ENCODE measurements around the gene ZNF169. TPM values are rescaled to one million over a fixed set of nuclear protein-coding genes. Genes with fewer than 3 reads are reported as not detected.

Gene ZNF169
- polyA plus RNA-seq (2011; rRNA removed) (2.8 and 3.1 TPM in 2 replicates), polyA minus RNA-seq (2011; rRNA and poly(A)+ RNA removed) (4.9 and 5.6 TPM in 2 replicates)

DNA sequence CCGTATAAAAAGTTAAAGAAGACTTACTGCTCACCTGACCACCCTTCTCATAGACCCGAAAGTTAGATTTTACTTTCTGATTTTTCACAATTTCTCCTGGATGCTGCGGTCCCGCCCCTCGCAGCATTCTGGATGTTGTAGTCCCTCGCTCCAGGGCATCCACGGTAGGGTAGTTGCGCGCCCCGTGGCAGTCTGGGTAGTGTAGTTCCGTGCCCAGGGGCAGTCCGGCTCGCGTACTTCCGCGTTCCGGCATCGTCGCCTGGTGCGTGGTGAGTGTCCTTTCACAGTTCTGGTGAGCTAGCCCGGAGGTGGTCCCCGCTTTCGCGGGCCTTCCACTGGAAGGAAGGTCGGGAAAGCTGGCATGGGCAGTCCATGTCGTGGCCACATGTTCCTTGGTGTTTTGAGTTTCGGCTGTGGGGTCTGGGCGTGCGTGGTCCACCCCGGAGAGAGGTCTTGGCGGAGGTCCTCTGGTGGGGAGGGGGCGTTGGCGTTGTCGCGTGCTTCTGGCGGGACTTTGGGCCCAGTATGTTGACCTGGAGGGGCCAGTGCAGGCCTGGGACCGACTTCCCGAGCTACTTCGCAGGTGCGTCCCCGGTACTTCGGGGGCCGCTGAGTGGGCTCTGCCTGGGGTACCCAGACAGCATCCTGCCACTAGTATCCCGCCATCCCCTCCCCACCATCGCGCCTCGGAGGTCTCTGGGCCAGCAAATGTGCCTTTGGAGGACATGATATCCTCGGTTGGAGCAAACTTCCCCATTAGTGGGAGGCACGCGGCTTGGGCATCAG, at the start of gene ZNF169:
Gene ZNF169 (plus strand): TSS at position 222 of the 786 bp plus-strand sequence. CDS start 19,515 bp downstream, outside the sequence.
- peak; percentile 31 for DNase-seq (ENCODE audit: low read depth)
- H3K4me3 ChIP-seq (ENCODE audit: low read depth, low read length), result peak within 1 kb of the TSS; percentile 87
- ChIA-PET POLR2A (interaction anchor here (0.6 kb wide), 1 partner anchor 245 kb away, joined by 3 read pairs; no protein-coding TSS in a partner anchor), CTCF (interaction anchor here (1.5 kb wide), 1 partner anchor 244 kb away, joined by 3 read pairs; no protein-coding TSS in a partner anchor)
- H3K27me3 ChIP-seq (ENCODE audit: control insufficient read depth, insufficient read depth, low read length), result peaks cover 2% of the 10 kb centered on the region; the same call in 1 of the 2 replicates
- TF ChIP-seq, protein P1, sequence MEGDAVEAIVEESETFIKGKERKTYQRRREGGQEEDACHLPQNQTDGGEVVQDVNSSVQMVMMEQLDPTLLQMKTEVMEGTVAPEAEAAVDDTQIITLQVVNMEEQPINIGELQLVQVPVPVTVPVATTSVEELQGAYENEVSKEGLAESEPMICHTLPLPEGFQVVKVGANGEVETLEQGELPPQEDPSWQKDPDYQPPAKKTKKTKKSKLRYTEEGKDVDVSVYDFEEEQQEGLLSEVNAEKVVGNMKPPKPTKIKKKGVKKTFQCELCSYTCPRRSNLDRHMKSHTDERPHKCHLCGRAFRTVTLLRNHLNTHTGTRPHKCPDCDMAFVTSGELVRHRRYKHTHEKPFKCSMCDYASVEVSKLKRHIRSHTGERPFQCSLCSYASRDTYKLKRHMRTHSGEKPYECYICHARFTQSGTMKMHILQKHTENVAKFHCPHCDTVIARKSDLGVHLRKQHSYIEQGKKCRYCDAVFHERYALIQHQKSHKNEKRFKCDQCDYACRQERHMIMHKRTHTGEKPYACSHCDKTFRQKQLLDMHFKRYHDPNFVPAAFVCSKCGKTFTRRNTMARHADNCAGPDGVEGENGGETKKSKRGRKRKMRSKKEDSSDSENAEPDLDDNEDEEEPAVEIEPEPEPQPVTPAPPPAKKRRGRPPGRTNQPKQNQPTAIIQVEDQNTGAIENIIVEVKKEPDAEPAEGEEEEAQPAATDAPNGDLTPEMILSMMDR (IDR thresholded peaks at IDR 0.05; ENCODE audit: insufficient read depth, low read depth, low read length), result no peak
- H3K36me3 ChIP-seq (ENCODE audit: control insufficient read depth, insufficient read depth, low read length), result no peaks in the 10 kb centered on the region

DNA sequence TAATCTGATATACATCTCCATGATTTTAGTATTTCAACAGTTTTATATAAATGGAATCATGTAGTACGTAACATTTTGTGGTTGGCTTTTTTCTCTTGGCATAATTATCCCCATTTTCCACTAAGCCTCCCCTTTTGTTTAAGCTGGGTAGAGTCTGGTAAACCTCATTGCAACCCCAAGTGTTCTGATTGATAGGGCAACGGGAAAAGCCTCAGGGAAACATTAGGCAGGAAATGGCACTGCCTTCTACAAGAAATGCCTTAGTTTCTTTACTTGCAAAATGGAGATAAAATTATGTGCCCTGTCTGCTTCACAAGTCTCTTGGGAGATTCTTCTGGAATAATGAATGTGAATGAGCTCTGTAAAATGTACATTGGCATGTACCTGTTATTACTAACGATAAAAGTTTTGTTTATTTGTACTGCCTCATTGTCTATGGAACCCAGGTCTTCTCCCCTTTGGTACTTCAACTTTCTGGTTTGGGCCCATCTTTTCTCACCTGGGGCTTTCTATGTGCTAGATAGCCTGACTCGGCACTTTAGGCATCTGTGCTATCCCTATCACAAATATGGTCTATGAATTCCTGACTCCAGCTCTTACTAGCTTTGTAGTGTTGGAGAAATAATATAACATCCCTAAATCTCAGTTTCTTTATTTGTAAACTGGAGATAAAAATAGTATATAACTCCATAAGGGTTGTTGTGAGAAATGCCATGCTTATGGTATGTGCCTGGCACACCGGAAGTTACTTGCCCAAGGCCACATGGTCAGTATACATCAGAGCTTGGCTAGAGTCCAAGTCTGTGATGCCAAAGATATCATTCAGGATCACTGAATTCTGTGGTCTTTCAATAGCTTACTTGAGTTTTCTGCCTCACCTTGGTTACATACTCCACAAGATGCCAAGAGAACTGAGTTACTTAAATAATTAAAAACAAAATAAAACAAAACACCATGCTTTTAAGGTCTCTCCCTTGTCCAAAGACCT, 48.2 kb upstream of the ZNF169 start:
- Histone ChIP-seq H3K27me3 (ENCODE audit: control insufficient read depth, insufficient read depth, low read length) (no peaks in the 10 kb centered on the region), H3K4me3 (ENCODE audit: low read depth, low read length) (no peak overlapping the region), H3K36me3 (ENCODE audit: control insufficient read depth, insufficient read depth, low read length) (no peaks in the 10 kb centered on the region)
- CTCF ChIA-PET, result interaction anchor here (0.8 to 14.6 kb wide), 7 partner anchors 9 to 528 kb away, joined by 3 to 246 read pairs (median 4); no protein-coding TSS in a partner anchor
- TF ChIP-seq, protein P1 (IDR thresholded peaks at IDR 0.05; ENCODE audit: insufficient read depth, low read depth, low read length), result no peak
- DNase-seq (ENCODE audit: low read depth), result no peak
- POLR2A ChIA-PET, result interaction anchor here (0.5 kb wide), 1 partner anchor 81 kb away, joined by 3 read pairs; no protein-coding TSS in a partner anchor

DNA sequence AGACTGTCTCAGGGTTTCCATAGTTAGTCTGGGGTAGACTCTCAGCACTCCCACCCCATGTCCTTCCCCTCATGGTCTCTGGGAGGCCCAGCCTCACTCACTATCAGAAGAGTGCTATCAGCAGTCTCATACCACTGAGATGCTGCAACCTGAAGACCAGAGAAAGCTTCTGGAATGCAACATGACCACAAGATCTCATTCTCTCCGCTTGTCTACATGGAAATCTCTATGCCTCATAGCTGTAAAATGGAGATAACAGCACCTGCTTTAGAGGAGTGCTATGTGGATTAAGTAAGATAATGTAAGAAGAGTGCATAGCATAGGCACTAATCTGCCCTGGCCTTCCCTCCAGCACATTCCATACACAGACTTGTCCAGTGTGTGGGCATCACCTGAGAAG, 47.0 kb upstream of the ZNF169 start:
- no peak for DNase-seq (ENCODE audit: low read depth)
- TF ChIP-seq, protein P1 (IDR thresholded peaks at IDR 0.05; ENCODE audit: insufficient read depth, low read depth, low read length), result no peak
- Histone ChIP-seq H3K27me3 (ENCODE audit: control insufficient read depth, insufficient read depth, low read length) (no peaks in the 10 kb centered on the region), H3K36me3 (ENCODE audit: control insufficient read depth, insufficient read depth, low read length) (no peaks in the 10 kb centered on the region), H3K4me3 (ENCODE audit: low read depth, low read length) (no peak overlapping the region)
- POLR2A ChIA-PET, result no interaction called here
- CTCF ChIA-PET, result interaction anchor here (0.8 to 14.6 kb wide), 10 partner anchors 14 to 530 kb away, joined by 3 to 246 read pairs (median 8); no protein-coding TSS in a partner anchor

DNA sequence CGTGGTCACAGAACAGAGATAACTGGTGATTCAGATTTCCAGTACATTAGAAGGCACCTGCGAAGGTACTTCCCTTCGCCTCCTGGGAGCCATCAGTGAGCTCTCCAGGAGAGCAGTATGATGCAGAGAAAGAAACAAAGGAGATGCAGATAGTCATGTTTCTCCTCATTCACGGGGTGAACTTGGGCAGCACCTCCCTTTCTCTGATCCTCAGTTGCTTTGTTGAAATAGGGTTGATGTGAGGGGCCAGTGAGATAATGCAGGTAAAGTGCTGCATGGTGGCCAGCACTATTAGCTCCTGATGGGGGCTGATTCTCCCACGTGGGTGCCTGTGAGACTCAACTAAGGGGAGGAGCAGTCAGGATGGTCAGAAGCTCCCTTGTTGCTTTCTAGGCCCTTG, 46.6 kb upstream of the ZNF169 start:
- ChIA-PET POLR2A (no interaction called here), CTCF (interaction anchor here (0.7 to 14.6 kb wide), 19 partner anchors 12 to 531 kb away, joined by 3 to 246 read pairs (median 6); no protein-coding TSS in a partner anchor)
- Histone ChIP-seq H3K27me3 (ENCODE audit: control insufficient read depth, insufficient read depth, low read length) (no peaks in the 10 kb centered on the region), H3K36me3 (ENCODE audit: control insufficient read depth, insufficient read depth, low read length) (no peaks in the 10 kb centered on the region), H3K4me3 (ENCODE audit: low read depth, low read length) (no peak overlapping the region)
- TF ChIP-seq, protein P1 (IDR thresholded peaks at IDR 0.05; ENCODE audit: insufficient read depth, low read depth, low read length), result no peak
- DNase-seq (ENCODE audit: low read depth), result no peak

Measured in BJ (cell line).